ENCODE data around the gene FSTL3. TPM values are rescaled to one million over a fixed set of nuclear protein-coding genes. Genes with fewer than 3 reads are reported as not detected.
A peak's percentile ranks its signal among the peaks of the same experiment; 100 is the strongest.

Gene FSTL3
- total RNA-seq, 1 donor from 2014 or later: 13.8 TPM

GRCh38 chr19:708154-709143 is 32.3 kb downstream of the FSTL3 start, which contains the start of gene PALM:
PALM (plus strand) TSS chr19:708935; CDS start chr19:709147, 212 bp downstream.
- Mint-ChIP-seq H3K4me1 (ENCODE audit: low read depth) (peaks cover 2% of the 10 kb centered on the region), H3K27ac (no peak within 1 kb of the TSS), H3K9me3 (ENCODE audit: low read depth) (no peaks in the 10 kb centered on the region), H3K4me3 (ENCODE audit: low read depth) (peak within 1 kb of the TSS; percentile 69), H3K27me3 (peaks cover 12% of the 10 kb centered on the region), H3K36me3 (ENCODE audit: insufficient read depth) (peaks cover 3% of the 10 kb centered on the region)
- peak; percentile 40 for TF ChIP-seq CTCF (IDR thresholded peaks at IDR 0.05; ENCODE audit: unreplicated experiment)
- DNase-seq (ENCODE audit: low spot score, unreplicated experiment): peak; percentile 52

GRCh38 chr19:709196-709964 is 33.2 kb downstream of the FSTL3 start:
- no peak for DNase-seq (ENCODE audit: low spot score, unreplicated experiment)
- Mint-ChIP-seq H3K27ac (no peak overlapping the region), H3K27me3 (peaks cover 12% of the 10 kb centered on the region), H3K36me3 (ENCODE audit: insufficient read depth) (peaks cover 3% of the 10 kb centered on the region), H3K9me3 (ENCODE audit: low read depth) (no peaks in the 10 kb centered on the region), H3K4me3 (ENCODE audit: low read depth) (peak overlapping the region; percentile 69), H3K4me1 (ENCODE audit: low read depth) (peaks cover 2% of the 10 kb centered on the region)
- TF ChIP-seq CTCF (IDR thresholded peaks at IDR 0.05; ENCODE audit: unreplicated experiment): no peak

GRCh38 chr19:709965-710571 is 33.9 kb downstream of the FSTL3 start:
- Mint-ChIP-seq H3K36me3 (ENCODE audit: insufficient read depth) (peaks cover 3% of the 10 kb centered on the region), H3K27me3 (peaks cover 8% of the 10 kb centered on the region), H3K4me3 (ENCODE audit: low read depth) (no peak overlapping the region), H3K27ac (no peak overlapping the region), H3K9me3 (ENCODE audit: low read depth) (no peaks in the 10 kb centered on the region), H3K4me1 (ENCODE audit: low read depth) (peaks cover 2% of the 10 kb centered on the region)
- TF ChIP-seq CTCF (IDR thresholded peaks at IDR 0.05; ENCODE audit: unreplicated experiment): no peak
- DNase-seq (ENCODE audit: low spot score, unreplicated experiment): no peak

- Mint-ChIP-seq H3K27me3 (peaks cover 5% of the 10 kb centered on the region), H3K27ac (peak overlapping the region; percentile 45), H3K4me1 (ENCODE audit: low read depth) (peaks cover 2% of the 10 kb centered on the region), H3K4me3 (ENCODE audit: low read depth) (peak overlapping the region; percentile 64), H3K36me3 (ENCODE audit: insufficient read depth) (peaks cover 7% of the 10 kb centered on the region), H3K9me3 (ENCODE audit: low read depth) (peaks cover 3% of the 10 kb centered on the region)
- DNase-seq (ENCODE audit: low spot score, unreplicated experiment): no peak
- TF ChIP-seq CTCF (IDR thresholded peaks at IDR 0.05; ENCODE audit: unreplicated experiment): no peak
Measured at GRCh38 chr19:710767-711166, 34.6 kb downstream of the FSTL3 start.

- Mint-ChIP-seq H3K27ac (peak overlapping the region; percentile 45), H3K9me3 (ENCODE audit: low read depth) (peaks cover 3% of the 10 kb centered on the region), H3K27me3 (peaks cover 4% of the 10 kb centered on the region), H3K36me3 (ENCODE audit: insufficient read depth) (peaks cover 7% of the 10 kb centered on the region), H3K4me3 (ENCODE audit: low read depth) (peak overlapping the region; percentile 64), H3K4me1 (ENCODE audit: low read depth) (peaks cover 2% of the 10 kb centered on the region)
- TF ChIP-seq CTCF (IDR thresholded peaks at IDR 0.05; ENCODE audit: unreplicated experiment): no peak
- DNase-seq (ENCODE audit: low spot score, unreplicated experiment): no peak
Measured at GRCh38 chr19:711254-711653, 35.1 kb downstream of the FSTL3 start.
